ENCODE results near the gene TRAPPC1. TPM values are rescaled to one million over a fixed set of nuclear protein-coding genes. Genes with fewer than 3 reads are reported as not detected.

Gene TRAPPC1
- total and polyA plus RNA-seq, 3 experiments from 2014 or later = 158 to 272 (median 158) TPM

DNA sequence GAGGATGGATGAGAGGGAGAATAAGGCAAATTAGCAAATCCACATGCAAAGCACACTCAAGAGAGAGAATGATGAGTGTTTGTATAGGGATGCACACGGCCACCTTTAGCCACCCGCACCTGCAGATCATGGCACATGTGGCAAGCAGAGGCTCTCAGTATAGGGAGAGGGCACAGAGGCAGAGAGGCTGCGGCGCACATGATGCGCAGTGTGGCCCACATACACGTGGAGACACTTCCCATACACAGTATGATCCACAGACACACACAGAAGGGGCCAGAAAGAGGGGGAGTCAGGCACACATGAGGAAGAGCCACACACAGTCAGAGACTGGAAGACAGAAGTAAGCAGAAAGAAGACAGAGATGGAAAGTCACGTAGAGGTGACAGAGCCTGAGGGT is 49.7 kb downstream of the TRAPPC1 start:
- H3K27me3 Mint-ChIP-seq = peaks cover 0 to 3% of the 10 kb centered on the region in 2 donors
- no peak for DNase-seq
- no peak overlapping the region for H3K27ac ChIP-seq (ENCODE audit: low read depth, low read length)

DNA sequence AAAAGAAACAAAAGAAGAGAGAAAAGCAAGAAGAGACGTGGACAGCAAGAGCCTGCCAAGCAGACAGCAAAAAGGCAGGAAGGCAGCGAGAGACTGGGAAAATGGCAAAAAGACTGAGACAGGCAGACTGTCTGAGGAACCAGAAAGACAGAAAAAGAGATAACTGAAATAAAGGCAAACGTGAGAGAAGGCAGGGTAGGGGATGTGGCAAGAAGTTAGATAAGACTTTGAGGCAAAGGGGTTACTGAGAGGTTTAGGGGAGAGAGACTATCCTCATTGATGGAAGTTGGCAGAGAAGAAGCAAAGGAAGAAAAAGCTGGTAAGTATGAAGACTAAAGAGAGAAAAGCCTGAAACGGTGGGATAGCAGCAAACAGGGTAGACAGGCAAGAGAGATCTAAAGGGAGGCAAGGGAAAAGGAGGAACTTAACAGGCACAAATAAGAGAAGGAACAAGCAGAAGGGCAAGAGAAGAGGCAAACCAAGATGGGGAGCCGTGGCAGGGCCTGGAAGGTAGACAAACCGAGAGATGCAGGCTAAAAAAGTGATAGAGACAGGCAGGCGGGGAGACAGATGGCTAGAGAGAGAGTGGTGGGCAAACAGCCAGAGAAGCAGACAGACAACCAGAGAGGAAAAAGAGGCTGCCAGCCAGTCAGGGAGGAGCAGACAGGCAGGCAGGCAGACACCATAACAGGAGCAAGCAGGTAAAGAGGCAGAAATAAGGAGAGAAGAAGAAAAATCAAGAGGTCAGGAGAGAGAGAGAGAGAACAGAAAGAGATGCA is 50.3 kb downstream of the TRAPPC1 start:
- Histone ChIP-seq H3K4me3 (ENCODE audit: low read length) (no peak overlapping the region), H3K27me3 (ENCODE audit: insufficient read depth, low read length, poor library complexity, severe bottlenecking) (no peaks in the 10 kb centered on the region), H3K4me1 (ENCODE audit: insufficient read depth, low read length) (peaks cover 47% of the 10 kb centered on the region), H3K27ac (ENCODE audit: low read depth, low read length) (no peak overlapping the region), H3K9me3 (ENCODE audit: low read length) (no peaks in the 10 kb centered on the region), H3K36me3 (ENCODE audit: insufficient read depth, low read length) (peaks cover 4% of the 10 kb centered on the region)
- no peak overlapping the region for H3K4me3 Mint-ChIP-seq
- ChIA-PET CTCF (no interaction called here), POLR2A (no interaction called here)
- H3K27ac Mint-ChIP-seq = no peak overlapping the region
- H3K36me3 Mint-ChIP-seq = peaks cover 0 to 16% (median 0%) of the 10 kb centered on the region in 3 donors
- H3K27me3 Mint-ChIP-seq = peaks cover 0 to 3% of the 10 kb centered on the region in 2 donors
- peaks cover 0 to 2% (median 0%) of the 10 kb centered on the region in 5 donors for H3K9me3 Mint-ChIP-seq
- no peak for DNase-seq
- peaks cover 8 to 10% (median 8%) of the 10 kb centered on the region in 3 donors for H3K4me1 Mint-ChIP-seq

More for the DNA sequence above, 49.7 kb downstream of the TRAPPC1 start:
- Mint-ChIP-seq H3K4me1 (peaks cover 6 to 11% (median 7%) of the 10 kb centered on the region in 3 donors), H3K4me3 (no peak overlapping the region), H3K27ac (no peak overlapping the region), H3K9me3 (peaks cover 0 to 2% (median 0%) of the 10 kb centered on the region in 5 donors), H3K36me3 (peaks cover 0 to 15% (median 0%) of the 10 kb centered on the region in 3 donors)
- ChIA-PET CTCF (no interaction called here), POLR2A (no interaction called here)
- Histone ChIP-seq H3K4me1 (ENCODE audit: insufficient read depth, low read length) (peaks cover 53% of the 10 kb centered on the region), H3K36me3 (ENCODE audit: insufficient read depth, low read length) (peaks cover 4% of the 10 kb centered on the region), H3K27me3 (ENCODE audit: insufficient read depth, low read length, poor library complexity, severe bottlenecking) (no peaks in the 10 kb centered on the region), H3K4me3 (ENCODE audit: low read length) (no peak overlapping the region), H3K9me3 (ENCODE audit: low read length) (no peaks in the 10 kb centered on the region)

Other genes starting within 250 kb of the TRAPPC1 start
- gene TP53, start 244.5 kb downstream of the TRAPPC1 start, total RNA-seq = 100 to 1,000 TPM; 150 to 151 TPM
- 33.5 TPM for gene TP53, start 244.5 kb downstream of the TRAPPC1 start, polyA plus RNA-seq
- gene WRAP53, start 243.5 kb downstream of the TRAPPC1 start, total RNA-seq = 10 to 100 TPM; 29.1 to 31.3 TPM
- gene WRAP53, start 243.5 kb downstream of the TRAPPC1 start, polyA plus RNA-seq = 16.6 TPM
- not detected for gene EFNB3, start 226.7 kb downstream of the TRAPPC1 start, total RNA-seq
- gene EFNB3, start 226.7 kb downstream of the TRAPPC1 start, polyA plus RNA-seq = not detected
- not detected for gene DNAH2, start 214.2 kb downstream of the TRAPPC1 start, total RNA-seq
- not detected for gene DNAH2, start 214.2 kb downstream of the TRAPPC1 start, polyA plus RNA-seq
- 10 to 100 TPM; 84.2 to 89.7 TPM for gene KDM6B, start 97.7 kb downstream of the TRAPPC1 start, total RNA-seq
- gene KDM6B, start 97.7 kb downstream of the TRAPPC1 start, polyA plus RNA-seq = 1.2 TPM
- gene TMEM88, start 76.9 kb downstream of the TRAPPC1 start, total RNA-seq = 1 to 10 TPM; 5.3 to 5.5 TPM
- not detected for gene TMEM88, start 76.9 kb downstream of the TRAPPC1 start, polyA plus RNA-seq
- gene NAA38, start 74.4 kb downstream of the TRAPPC1 start, total RNA-seq = 10 to 100 TPM; 58.2 to 65.0 TPM
- 162 TPM for gene NAA38, start 74.4 kb downstream of the TRAPPC1 start, polyA plus RNA-seq
- gene CYB5D1, start 73.9 kb downstream of the TRAPPC1 start, total RNA-seq = 10 to 100 TPM; 16.4 to 17.6 TPM
- 3.1 TPM for gene CYB5D1, start 73.9 kb downstream of the TRAPPC1 start, polyA plus RNA-seq
- 100 to 1,000 TPM; 116 to 123 TPM for gene CHD3, start 43.2 kb downstream of the TRAPPC1 start, total RNA-seq
- 20.1 TPM for gene CHD3, start 43.2 kb downstream of the TRAPPC1 start, polyA plus RNA-seq
- 1 to 10 TPM; 4.4 to 4.8 TPM for gene RNF227, start 15.7 kb downstream of the TRAPPC1 start, total RNA-seq
- gene RNF227, start 15.7 kb downstream of the TRAPPC1 start, polyA plus RNA-seq = 3.3 TPM
- 1 to 10 TPM; 5.6 to 6.7 TPM for gene KCNAB3, start 2.1 kb downstream of the TRAPPC1 start, total RNA-seq
- not detected for gene KCNAB3, start 2.1 kb downstream of the TRAPPC1 start, polyA plus RNA-seq
- 10 to 100 TPM; 44.3 to 46.8 TPM for gene CNTROB, start 260 bp upstream of the TRAPPC1 start, total RNA-seq
- gene CNTROB, start 260 bp upstream of the TRAPPC1 start, polyA plus RNA-seq = 12.0 TPM
- not detected for gene GUCY2D, start 70.7 kb upstream of the TRAPPC1 start, total RNA-seq
- gene GUCY2D, start 70.7 kb upstream of the TRAPPC1 start, polyA plus RNA-seq = 0.22 TPM
- not detected for gene ALOX15B, start 107.1 kb upstream of the TRAPPC1 start, total RNA-seq
- gene ALOX15B, start 107.1 kb upstream of the TRAPPC1 start, polyA plus RNA-seq = not detected
- gene ALOX12B, start 155.8 kb upstream of the TRAPPC1 start, total RNA-seq = 1 to 10 TPM; 1.3 to 1.9 TPM
- gene ALOX12B, start 155.8 kb upstream of the TRAPPC1 start, polyA plus RNA-seq = not detected
- not detected for gene ALOXE3, start 186.6 kb upstream of the TRAPPC1 start, total RNA-seq
- gene ALOXE3, start 186.6 kb upstream of the TRAPPC1 start, polyA plus RNA-seq = not detected
- 1 to 10 TPM; 1.6 to 1.8 TPM for gene HES7, start 192.2 kb upstream of the TRAPPC1 start, total RNA-seq
- gene HES7, start 192.2 kb upstream of the TRAPPC1 start, polyA plus RNA-seq = not detected
- gene PER1, start 220.5 kb upstream of the TRAPPC1 start, total RNA-seq = 10 to 100 TPM; 26.5 to 35.8 TPM
- 12.1 TPM for gene PER1, start 220.5 kb upstream of the TRAPPC1 start, polyA plus RNA-seq
- 10 to 100 TPM; 38.3 to 41.0 TPM for gene VAMP2, start 231.0 kb upstream of the TRAPPC1 start, total RNA-seq
- gene VAMP2, start 231.0 kb upstream of the TRAPPC1 start, polyA plus RNA-seq = 98.3 TPM
- 10 to 100 TPM; 21.3 to 22.4 TPM for gene TMEM107, start 244.4 kb upstream of the TRAPPC1 start, total RNA-seq
- gene TMEM107, start 244.4 kb upstream of the TRAPPC1 start, polyA plus RNA-seq = 50.7 TPM